ENCODE data around the gene TMEM143.
A peak's percentile ranks its signal among the peaks of the same experiment; 100 is the strongest.
"Not testable (repeated sequence)": the region's sequence is repeated elsewhere in the genome, so short reads cannot be mapped to it uniquely, and the experiment has no call there.

The TMEM143 gene

GRCh38 chr19:48330012-48330681 is 33.6 kb downstream of the TMEM143 start:
- peak; percentile 79 for DNase-seq (ENCODE audit: low read depth)

GRCh38 chr19:48329167-48329891 is 34.4 kb downstream of the TMEM143 start:
- peak; percentile 13 for DNase-seq (ENCODE audit: low read depth)

GRCh38 chr19:48325265-48325910 is 38.4 kb downstream of the TMEM143 start, which contains the start of gene EMP3:
EMP3 (plus strand) TSS chr19:48325552; CDS start chr19:48326845, 1,293 bp downstream.
- DNase-seq (ENCODE audit: low read depth), result peak; percentile 82

- DNase-seq (ENCODE audit: low read depth), result peak; percentile 100
Measured at GRCh38 chr19:48321622-48322591, 41.8 kb downstream of the TMEM143 start.

- peak; percentile 92 for DNase-seq (ENCODE audit: low read depth)
Measured at GRCh38 chr19:48321372-48321621, 42.4 kb downstream of the TMEM143 start.

GRCh38 chr19:48319647-48320541 is 43.8 kb downstream of the TMEM143 start:
- peak; percentile 60 for DNase-seq (ENCODE audit: low read depth)

- DNase-seq (ENCODE audit: low read depth), result no peak
Measured at GRCh38 chr19:48318286-48318987, 45.3 kb downstream of the TMEM143 start.

- DNase-seq (ENCODE audit: low read depth), result not testable (repeated sequence)
Measured at GRCh38 chr19:48317708-48317960, 46.1 kb downstream of the TMEM143 start.

- DNase-seq (ENCODE audit: low read depth), result no peak
Measured at GRCh38 chr19:48315712-48316111, 48.0 kb downstream of the TMEM143 start.

- no peak for DNase-seq (ENCODE audit: low read depth)
Measured at GRCh38 chr19:48311384-48311783, 52.4 kb downstream of the TMEM143 start.

GRCh38 chr19:48310227-48310626 is 53.5 kb downstream of the TMEM143 start:
- DNase-seq (ENCODE audit: low read depth), result no peak

GRCh38 chr19:48309731-48310130 is 54.0 kb downstream of the TMEM143 start:
- DNase-seq (ENCODE audit: low read depth), result not testable (repeated sequence)

GRCh38 chr19:48308631-48309586 is 54.8 kb downstream of the TMEM143 start:
- DNase-seq (ENCODE audit: low read depth), result no peak

- no peak for DNase-seq (ENCODE audit: low read depth)
Measured at GRCh38 chr19:48303866-48304265, 59.9 kb downstream of the TMEM143 start.

- DNase-seq (ENCODE audit: low read depth), result no peak
Measured at GRCh38 chr19:48303367-48303766, 60.4 kb downstream of the TMEM143 start.

GRCh38 chr19:48302600-48302959 is 61.2 kb downstream of the TMEM143 start:
- no peak for DNase-seq (ENCODE audit: low read depth)

- no peak for DNase-seq (ENCODE audit: low read depth)
Measured at GRCh38 chr19:48301886-48302599, 61.7 kb downstream of the TMEM143 start.

GRCh38 chr19:48297975-48298374 is 65.8 kb downstream of the TMEM143 start:
- DNase-seq (ENCODE audit: low read depth), result no peak
